ENCODE results near the gene MRPS26.

DNA sequence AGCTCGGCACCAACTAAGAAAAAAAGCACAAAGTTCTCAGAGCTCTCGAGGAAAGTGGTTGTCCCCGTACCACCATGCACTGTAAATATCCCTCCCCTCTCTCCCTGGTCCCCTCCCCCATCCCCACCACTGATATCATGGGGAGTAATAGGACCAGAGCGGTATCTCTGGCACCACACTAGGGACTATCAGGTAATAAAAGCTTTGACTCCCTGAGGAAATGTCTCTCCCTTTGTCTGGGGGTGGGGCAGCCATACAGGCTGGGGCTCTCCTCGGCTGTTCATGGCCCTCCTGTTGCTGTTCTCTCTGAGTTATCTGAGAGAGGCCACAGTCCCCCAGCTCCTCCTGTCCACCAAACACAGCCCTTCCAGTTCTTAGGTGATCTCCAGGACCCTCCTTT lies 7.4 kb upstream of the MRPS26 start:
- TF ChIP-seq EZH2phosphoT487 (IDR thresholded peaks at IDR 0.05), result no peak
- no peak for TF ChIP-seq CTCF (IDR thresholded peaks at IDR 0.05)

All from neural progenitor cell (in vitro differentiated cells).